NCI-H146 treated with DMSO at 0.1 percent for 48 hours (cell line): ENCODE measurements around the gene CDRT15L2.
"Not testable (repeated sequence)": the region's sequence is repeated elsewhere in the genome, so short reads cannot be mapped to it uniquely, and the experiment has no call there.

Source experiments
- DNase-seq: peaks from one replicate; lab custom pipeline; 2025; ENCODE audit not compliant: unreplicated experiment; lab: John Stamatoyannopoulos, UW

The CDRT15L2 gene

DNA sequence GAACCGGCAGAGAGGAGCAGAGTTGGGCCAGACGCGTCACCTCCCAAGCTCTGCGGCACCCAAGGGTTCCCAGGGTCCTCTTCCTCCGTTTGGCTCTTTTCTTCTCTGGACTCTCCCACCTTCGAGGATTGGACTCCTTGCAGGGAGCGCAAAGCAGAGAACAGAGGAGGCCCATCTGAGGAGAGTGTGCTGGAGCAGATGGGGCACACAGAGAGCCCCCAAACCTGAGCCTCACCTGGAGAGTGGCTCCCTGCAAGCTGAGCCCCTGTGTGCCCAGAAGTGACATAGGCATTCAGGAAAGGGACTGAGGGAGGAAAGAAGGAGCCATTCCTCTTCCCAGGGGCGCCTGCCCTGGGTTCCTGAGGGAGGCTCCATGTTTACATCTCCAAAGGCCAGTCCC lies 6.3 kb upstream of the CDRT15L2 start:
- not testable (repeated sequence) for DNase-seq

GRCh38 chr17:20575071-20575470 lies 4.5 kb upstream of the CDRT15L2 start:
- not testable (repeated sequence) for DNase-seq

GRCh38 chr17:20583891-20584577 lies 4.5 kb downstream of the CDRT15L2 start:
- DNase-seq: not testable (repeated sequence)

- not testable (repeated sequence) for DNase-seq
Observed at GRCh38 chr17:20588744-20589453, 9.4 kb downstream of the CDRT15L2 start.

GRCh38 chr17:20589454-20589810 lies 9.9 kb downstream of the CDRT15L2 start:
- not testable (repeated sequence) for DNase-seq

- DNase-seq: not testable (repeated sequence)
Observed at GRCh38 chr17:20591040-20591439, 11.5 kb downstream of the CDRT15L2 start.

GRCh38 chr17:20605568-20605967 lies 26.0 kb downstream of the CDRT15L2 start:
- not testable (repeated sequence) for DNase-seq

GRCh38 chr17:20609490-20609889 lies 30.0 kb downstream of the CDRT15L2 start:
- not testable (repeated sequence) for DNase-seq

GRCh38 chr17:20611309-20611708 lies 31.8 kb downstream of the CDRT15L2 start:
- no peak for DNase-seq

- no peak for DNase-seq
Observed at GRCh38 chr17:20612635-20613034, 33.1 kb downstream of the CDRT15L2 start.

DNA sequence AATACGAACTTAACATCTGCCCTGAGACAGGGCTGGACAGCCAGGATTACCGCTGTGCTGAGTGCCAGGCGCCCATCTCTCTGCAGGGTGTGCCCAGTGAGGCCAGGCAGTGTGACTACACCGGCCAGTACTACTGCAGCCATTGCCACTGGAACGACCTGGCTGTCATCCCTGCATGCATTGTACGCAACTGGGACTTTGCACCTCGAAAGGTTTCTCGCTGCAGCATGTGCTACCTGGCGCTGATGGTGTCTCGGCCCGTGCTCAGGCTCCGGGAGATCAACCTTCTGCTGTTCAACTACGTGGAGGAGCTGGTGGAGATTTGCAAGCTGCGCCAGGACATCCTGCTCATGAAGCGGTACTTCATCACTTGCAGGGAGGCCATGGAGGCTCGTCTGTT lies 33.7 kb downstream of the CDRT15L2 start:
- no peak for DNase-seq

- DNase-seq: no peak
Observed at GRCh38 chr17:20613905-20614304, 34.4 kb downstream of the CDRT15L2 start.

GRCh38 chr17:20615461-20615860 lies 35.9 kb downstream of the CDRT15L2 start:
- DNase-seq: not testable (repeated sequence)
